AG09319 (cell line): Measurements from ENCODE around the gene BAHCC1.

Source experiments
- DNase-seq: peaks from one replicate; pipeline ENCODE4 v3.0.0-alpha.2; 2010; ENCODE audit warnings: low read depth; ENCODE audit errors: extremely low read depth
- TF ChIP-seq, protein P1 (sequence below): IDR thresholded peaks from 2 replicates; pipeline ENCODE4 v1.5.1; 2011; ENCODE audit warnings: low read depth, mild to moderate bottlenecking, inconsistent platforms, low read length, moderate library complexity

BAHCC1 gene

DNA sequence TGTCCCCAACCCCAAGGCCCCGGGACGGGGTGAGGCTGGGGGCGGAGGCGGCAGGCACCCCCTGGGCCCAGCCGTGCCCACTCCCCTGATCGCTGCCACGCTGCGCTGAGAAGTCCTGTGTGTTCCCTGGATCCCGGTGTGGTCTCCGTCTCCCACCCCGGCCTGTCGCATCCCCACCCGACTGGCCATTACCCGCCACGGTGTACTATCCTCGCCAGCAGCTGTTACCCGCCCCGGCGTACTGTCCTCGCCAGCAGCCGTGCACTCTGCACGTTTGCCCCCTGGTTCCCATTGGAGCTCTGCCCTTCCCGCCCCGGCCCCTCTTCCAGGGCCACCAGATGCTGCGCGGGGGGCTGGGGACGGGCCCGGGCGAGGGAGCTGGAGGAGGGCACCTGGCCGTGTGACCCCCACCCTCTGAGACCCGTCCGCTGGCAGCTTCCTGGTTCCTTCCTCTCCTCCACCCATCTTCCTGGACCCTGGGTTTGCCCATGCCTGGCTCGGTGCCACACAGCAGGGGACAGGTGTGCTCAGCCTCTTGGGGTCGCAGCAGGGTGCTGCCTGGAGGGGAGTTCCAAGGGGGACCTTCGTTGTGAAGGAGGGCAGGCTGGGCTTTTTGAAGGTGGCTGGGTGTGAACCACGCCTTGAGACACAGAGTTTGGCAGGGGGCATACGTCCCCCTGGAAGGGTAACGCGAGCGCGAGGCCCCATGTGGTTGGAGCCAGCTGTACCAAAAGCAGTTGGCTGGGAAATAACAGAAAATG is 19.7 kb downstream of the BAHCC1 start:
- TF ChIP-seq, protein P1, sequence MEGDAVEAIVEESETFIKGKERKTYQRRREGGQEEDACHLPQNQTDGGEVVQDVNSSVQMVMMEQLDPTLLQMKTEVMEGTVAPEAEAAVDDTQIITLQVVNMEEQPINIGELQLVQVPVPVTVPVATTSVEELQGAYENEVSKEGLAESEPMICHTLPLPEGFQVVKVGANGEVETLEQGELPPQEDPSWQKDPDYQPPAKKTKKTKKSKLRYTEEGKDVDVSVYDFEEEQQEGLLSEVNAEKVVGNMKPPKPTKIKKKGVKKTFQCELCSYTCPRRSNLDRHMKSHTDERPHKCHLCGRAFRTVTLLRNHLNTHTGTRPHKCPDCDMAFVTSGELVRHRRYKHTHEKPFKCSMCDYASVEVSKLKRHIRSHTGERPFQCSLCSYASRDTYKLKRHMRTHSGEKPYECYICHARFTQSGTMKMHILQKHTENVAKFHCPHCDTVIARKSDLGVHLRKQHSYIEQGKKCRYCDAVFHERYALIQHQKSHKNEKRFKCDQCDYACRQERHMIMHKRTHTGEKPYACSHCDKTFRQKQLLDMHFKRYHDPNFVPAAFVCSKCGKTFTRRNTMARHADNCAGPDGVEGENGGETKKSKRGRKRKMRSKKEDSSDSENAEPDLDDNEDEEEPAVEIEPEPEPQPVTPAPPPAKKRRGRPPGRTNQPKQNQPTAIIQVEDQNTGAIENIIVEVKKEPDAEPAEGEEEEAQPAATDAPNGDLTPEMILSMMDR = no peak
- no peak for DNase-seq

DNA sequence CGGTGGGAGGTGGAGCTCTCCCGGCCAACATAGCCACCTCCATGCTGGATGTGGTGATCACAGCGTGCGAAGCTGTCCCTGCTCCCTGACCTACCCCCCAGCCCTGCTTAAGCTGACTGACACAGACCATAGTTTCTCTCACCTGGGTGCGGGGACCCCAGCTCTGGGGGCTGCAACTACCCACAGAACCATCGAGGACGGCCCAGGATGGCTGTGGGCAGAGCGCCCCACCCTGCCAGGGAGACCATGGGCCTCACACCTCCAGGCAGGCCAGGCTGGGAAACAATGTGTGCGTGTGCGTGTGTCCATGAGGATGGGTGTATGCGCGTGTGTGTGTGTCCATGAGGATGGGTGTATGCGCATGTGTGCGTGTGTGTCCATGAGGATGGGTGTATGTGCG is 20.4 kb downstream of the BAHCC1 start:
- DNase-seq = no peak
- TF ChIP-seq, protein P1 = no peak

DNA sequence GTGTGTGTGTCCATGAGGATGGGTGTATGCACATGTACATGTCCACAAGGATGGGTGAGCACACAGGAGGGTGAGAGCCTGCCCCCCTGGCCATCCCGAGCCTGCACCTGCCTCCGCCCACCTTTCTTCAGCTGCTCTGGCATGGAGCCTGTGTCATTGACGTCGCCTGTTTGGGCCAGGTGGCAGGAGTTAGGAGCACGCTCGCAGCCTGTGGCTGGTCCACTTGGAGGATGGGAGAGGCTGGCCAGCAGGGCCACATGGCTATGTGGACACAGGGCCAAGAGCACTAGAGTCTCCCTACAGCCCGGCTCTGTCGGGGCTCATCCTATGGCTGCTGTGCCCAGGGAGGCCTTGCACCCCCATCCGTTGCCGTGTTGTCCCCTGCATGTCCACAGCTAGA is 21.4 kb downstream of the BAHCC1 start:
- TF ChIP-seq, protein P1 = no peak
- DNase-seq = no peak

DNA sequence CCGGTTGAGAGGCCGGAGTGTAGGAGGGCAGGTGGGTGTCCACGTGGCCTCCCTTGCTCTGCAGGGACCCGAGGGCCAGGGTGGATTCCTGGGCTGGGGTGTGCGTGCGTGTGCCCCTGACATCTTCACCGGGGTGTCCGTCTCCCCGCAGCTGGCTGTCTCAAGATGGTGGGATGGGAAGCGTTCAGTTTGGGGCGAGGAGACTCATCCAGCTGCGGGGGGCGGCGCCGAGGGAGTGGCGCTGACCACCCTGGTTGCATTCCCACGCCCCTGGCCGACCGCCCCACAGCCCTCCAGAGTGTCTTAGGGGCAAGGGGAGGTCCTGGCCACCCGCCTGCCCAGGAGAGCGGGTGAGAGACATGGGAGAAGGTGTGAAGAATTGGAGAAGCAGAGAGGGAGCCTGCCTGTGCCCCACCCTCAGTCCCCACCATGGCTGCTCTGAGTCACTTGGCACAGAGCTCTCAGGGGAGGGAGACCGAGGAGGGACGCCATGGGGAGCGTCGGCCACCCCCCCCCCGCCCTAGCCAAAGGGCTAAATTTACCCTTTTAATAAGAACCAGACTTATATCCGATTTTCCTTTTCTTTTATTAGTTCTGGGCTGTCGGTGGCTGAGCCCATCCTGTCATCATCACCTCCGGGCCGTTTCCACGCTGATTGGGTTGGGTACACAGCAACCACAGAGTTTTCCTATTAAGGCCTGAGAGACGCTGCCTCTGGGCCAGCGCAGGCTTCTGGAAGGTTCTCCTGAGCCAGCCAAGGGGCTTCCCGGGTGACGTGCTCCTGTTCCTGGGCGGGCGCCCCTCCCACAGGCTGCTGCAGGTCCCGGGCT is 22.0 kb downstream of the BAHCC1 start:
- TF ChIP-seq, protein P1 = no peak
- peak; percentile 72 for DNase-seq

DNA sequence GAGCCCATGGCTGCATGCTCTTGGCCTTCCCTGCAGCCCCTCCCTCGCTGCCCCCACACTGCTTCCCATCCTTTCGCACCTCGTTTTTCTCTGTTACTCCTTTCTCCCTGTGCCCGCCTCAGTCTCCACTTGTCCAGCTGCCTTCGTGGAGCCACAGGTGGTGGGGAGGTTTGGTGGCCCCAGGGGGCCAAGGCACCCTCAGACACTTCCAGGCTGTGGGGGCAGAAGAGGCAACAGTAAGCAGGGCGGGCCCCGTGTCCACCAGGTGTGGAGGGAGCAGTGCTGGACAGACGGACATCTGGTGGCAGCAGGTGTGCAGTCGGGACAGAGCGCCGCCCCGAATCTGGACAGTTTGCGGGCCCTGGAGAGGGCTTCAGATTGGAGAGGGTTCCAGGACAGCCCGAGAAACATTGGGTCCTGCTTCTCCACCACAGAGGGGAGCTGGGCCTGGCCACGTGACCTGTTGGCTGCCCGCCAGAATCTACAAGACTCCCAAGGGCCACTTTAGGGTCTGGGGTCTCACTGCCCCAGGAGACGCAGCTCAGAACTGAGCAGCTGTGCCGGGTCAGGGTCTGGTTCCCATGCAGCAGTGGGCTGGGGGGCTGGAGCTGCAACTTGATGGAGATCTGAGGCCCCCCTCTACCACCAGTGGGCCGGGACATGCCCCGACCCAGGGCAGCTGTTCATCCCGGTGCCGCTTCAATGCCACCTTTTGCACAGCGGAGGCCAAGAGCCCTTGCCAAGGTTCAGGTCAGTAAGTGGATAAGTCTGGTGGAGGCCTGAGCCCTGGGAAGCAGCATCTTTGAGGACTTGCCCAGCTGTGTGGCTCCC is 22.8 kb downstream of the BAHCC1 start:
- TF ChIP-seq, protein P1 = no peak
- no peak for DNase-seq

DNA sequence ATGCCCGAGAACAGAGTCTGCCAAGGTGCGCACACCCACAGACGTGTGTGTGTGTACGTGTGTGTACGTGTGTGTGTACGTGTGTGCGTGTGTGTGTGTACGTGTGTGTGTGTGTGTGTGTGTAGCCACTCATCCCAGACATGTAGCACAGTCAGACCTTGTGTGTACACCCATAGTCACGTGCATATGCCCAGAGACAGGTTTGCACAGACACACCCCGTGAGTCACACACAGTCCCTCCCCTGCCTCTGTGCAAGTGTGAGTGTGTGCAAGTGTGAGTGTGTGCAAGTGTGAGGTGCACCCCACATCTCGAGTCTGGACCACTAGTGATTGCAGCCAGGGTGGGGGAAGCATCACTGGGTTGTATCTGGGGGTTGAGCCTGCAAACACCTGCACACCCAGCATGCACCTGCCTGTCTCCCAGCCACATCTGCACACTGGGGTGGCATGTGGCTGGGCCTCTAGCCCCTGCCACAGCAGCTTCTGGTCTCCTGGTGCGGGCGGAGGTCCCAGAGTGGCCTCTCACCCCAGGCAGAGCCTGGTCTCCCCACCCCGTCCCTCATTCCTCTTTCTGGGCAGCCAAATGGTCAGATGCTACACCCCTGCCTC is 23.6 kb downstream of the BAHCC1 start:
- no peak for DNase-seq
- TF ChIP-seq, protein P1 = no peak
